WI38 (cell line): Measurements from ENCODE around the gene TLR1.

ENCODE experiments used
- H3K4me3 ChIP-seq: 2 replicates; pipeline ENCODE4 v1.5.1; 2011; ENCODE audit warnings: low read depth, mild to moderate bottlenecking, control low read depth, low read length
- CTCF ChIP-seq: IDR thresholded peaks from 2 replicates; pipeline ENCODE4 v1.5.1; 2012; ENCODE audit warnings: low read depth, mild to moderate bottlenecking, control low read depth, low read length

TLR1 gene

GRCh38 chr4:38794051-38794450 lies 10.5 kb downstream of the TLR1 start:
- TF ChIP-seq CTCF, result no peak
- no peak overlapping the region for H3K4me3 ChIP-seq

- no peak overlapping the region for H3K4me3 ChIP-seq
- TF ChIP-seq CTCF, result no peak
Measured at GRCh38 chr4:38791010-38791409, 13.6 kb downstream of the TLR1 start.

- no peak for TF ChIP-seq CTCF
Measured at GRCh38 chr4:38788317-38788716, 16.3 kb downstream of the TLR1 start.

GRCh38 chr4:38787693-38788092 lies 16.9 kb downstream of the TLR1 start:
- no peak for TF ChIP-seq CTCF
- H3K4me3 ChIP-seq, result no peak overlapping the region

More at GRCh38 chr4:38788317-38788716, 16.3 kb downstream of the TLR1 start:
- no peak overlapping the region for H3K4me3 ChIP-seq

GRCh38 chr4:38785901-38786402 lies 18.6 kb downstream of the TLR1 start:
- TF ChIP-seq CTCF, result no peak
- H3K4me3 ChIP-seq, result no peak overlapping the region

GRCh38 chr4:38785041-38785790 lies 19.4 kb downstream of the TLR1 start:
- no peak for TF ChIP-seq CTCF
- no peak overlapping the region for H3K4me3 ChIP-seq

GRCh38 chr4:38784141-38784540 lies 20.4 kb downstream of the TLR1 start:
- no peak for TF ChIP-seq CTCF
- no peak overlapping the region for H3K4me3 ChIP-seq
